Ishikawa (cell line): ENCODE data around the gene MAP7D2.

Source experiments
- CEBPB ChIP-seq: IDR thresholded peaks from 2 replicates; pipeline ENCODE4 v1.6.1; 2012
- CREB1 ChIP-seq: IDR thresholded peaks from 2 replicates; pipeline ENCODE4 v1.6.1; 2012; ENCODE audit warnings: low read depth
- EGR1 ChIP-seq: IDR thresholded peaks from 2 replicates; pipeline ENCODE4 v1.6.1; 2012
- EP300 ChIP-seq: IDR thresholded peaks from 2 replicates; pipeline ENCODE4 v1.6.1; 2012; ENCODE audit warnings: borderline replicate concordance
- FOXM1 ChIP-seq: IDR thresholded peaks from 2 replicates; pipeline ENCODE4 v1.6.1; 2012; ENCODE audit warnings: low read depth, borderline replicate concordance
- MAX ChIP-seq: IDR thresholded peaks from 2 replicates; pipeline ENCODE4 v1.6.1; 2012
- RAD21 ChIP-seq: IDR thresholded peaks from 2 replicates; pipeline ENCODE4 v1.6.1; 2012; ENCODE audit warnings: low read depth
- TAF1 ChIP-seq: IDR thresholded peaks from 2 replicates; pipeline ENCODE4 v1.6.1; 2012; ENCODE audit warnings: low read depth, mild to moderate bottlenecking
- TCF12 ChIP-seq: IDR thresholded peaks from 2 replicates; pipeline ENCODE4 v1.6.1; 2012; ENCODE audit warnings: low read depth
- TEAD4 ChIP-seq: IDR thresholded peaks from 2 replicates; pipeline ENCODE4 v1.6.1; 2012
- USF1 ChIP-seq: IDR thresholded peaks from 2 replicates; pipeline ENCODE4 v1.6.1; 2012
- YY1 ChIP-seq: IDR thresholded peaks from 2 replicates; pipeline ENCODE4 v1.6.1; 2012; ENCODE audit warnings: low read depth
- ZBTB7A ChIP-seq: IDR thresholded peaks from 2 replicates; pipeline ENCODE4 v1.6.1; 2012; ENCODE audit warnings: low read depth
- TF ChIP-seq, protein P1 (sequence below): IDR thresholded peaks from 2 replicates; pipeline ENCODE4 v1.6.1; 2012; ENCODE audit warnings: low read depth, mild to moderate bottlenecking

GRCh38 chrX:20029728-20030127 is 87.0 kb downstream of the MAP7D2 start:
- TF ChIP-seq ZBTB7A (no peak), TAF1 (no peak), EP300 (no peak), YY1 (no peak), TEAD4 (no peak), USF1 (no peak), CEBPB (no peak), MAX (no peak), RAD21 (no peak), CREB1 (no peak), EGR1 (no peak), FOXM1 (no peak), TCF12 (no peak)
- TF ChIP-seq, protein P1, sequence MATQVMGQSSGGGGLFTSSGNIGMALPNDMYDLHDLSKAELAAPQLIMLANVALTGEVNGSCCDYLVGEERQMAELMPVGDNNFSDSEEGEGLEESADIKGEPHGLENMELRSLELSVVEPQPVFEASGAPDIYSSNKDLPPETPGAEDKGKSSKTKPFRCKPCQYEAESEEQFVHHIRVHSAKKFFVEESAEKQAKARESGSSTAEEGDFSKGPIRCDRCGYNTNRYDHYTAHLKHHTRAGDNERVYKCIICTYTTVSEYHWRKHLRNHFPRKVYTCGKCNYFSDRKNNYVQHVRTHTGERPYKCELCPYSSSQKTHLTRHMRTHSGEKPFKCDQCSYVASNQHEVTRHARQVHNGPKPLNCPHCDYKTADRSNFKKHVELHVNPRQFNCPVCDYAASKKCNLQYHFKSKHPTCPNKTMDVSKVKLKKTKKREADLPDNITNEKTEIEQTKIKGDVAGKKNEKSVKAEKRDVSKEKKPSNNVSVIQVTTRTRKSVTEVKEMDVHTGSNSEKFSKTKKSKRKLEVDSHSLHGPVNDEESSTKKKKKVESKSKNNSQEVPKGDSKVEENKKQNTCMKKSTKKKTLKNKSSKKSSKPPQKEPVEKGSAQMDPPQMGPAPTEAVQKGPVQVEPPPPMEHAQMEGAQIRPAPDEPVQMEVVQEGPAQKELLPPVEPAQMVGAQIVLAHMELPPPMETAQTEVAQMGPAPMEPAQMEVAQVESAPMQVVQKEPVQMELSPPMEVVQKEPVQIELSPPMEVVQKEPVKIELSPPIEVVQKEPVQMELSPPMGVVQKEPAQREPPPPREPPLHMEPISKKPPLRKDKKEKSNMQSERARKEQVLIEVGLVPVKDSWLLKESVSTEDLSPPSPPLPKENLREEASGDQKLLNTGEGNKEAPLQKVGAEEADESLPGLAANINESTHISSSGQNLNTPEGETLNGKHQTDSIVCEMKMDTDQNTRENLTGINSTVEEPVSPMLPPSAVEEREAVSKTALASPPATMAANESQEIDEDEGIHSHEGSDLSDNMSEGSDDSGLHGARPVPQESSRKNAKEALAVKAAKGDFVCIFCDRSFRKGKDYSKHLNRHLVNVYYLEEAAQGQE = no peak
